SU-DHL-6 (cell line): ENCODE measurements around the gene ANKLE1.

ENCODE experiments used
- H2AFZ ChIP-seq: fragments of 200-600 bp; sonication (generic); 2 replicates; pipeline ENCODE4 v1.6.1; 2014; ENCODE audit warnings: low read depth, mild to moderate bottlenecking, moderate library complexity, mixed read lengths, antibody characterized with exemption, low read length; ENCODE audit not compliant: severe bottlenecking
- H3F3A ChIP-seq: fragments of 200-600 bp; shearing (Covaris generic); 2 replicates; pipeline ENCODE4 v1.6.0; 2016; ENCODE audit warnings: antibody characterized with exemption, mild to moderate bottlenecking; ENCODE audit not compliant: insufficient read depth
- H3K27ac ChIP-seq: fragments of 200-600 bp; sonication (generic); 2 replicates; pipeline ENCODE4 v1.5.1; 2016; ENCODE audit warnings: low read depth, mild to moderate bottlenecking, low read length, moderate library complexity, mixed read lengths
- H3K27me3 ChIP-seq: fragments of 200-600 bp; sonication (generic), shearing (Covaris generic); 2 replicates; pipeline ENCODE4 v1.6.0; 2014; ENCODE audit warnings: mild to moderate bottlenecking, low read length
- H3K36me3 ChIP-seq: fragments of 200-600 bp; sonication (generic); 2 replicates; pipeline ENCODE4 v1.6.1; 2014; ENCODE audit warnings: mild to moderate bottlenecking, low read length, mixed read lengths
- H3K4me2 ChIP-seq: fragments of 300-600, 200-600 bp; shearing (Covaris generic), sonication (generic); 2 replicates; pipeline ENCODE4 v1.6.0; 2014; ENCODE audit warnings: low read length, low read depth, mild to moderate bottlenecking; ENCODE audit not compliant: poor library complexity, severe bottlenecking
- H3K4me3 ChIP-seq: fragments of 200-600 bp; sonication (generic); 2 replicates; pipeline ENCODE4 v1.5.1; 2014; ENCODE audit warnings: antibody characterized with exemption, low read length, mild to moderate bottlenecking, mixed read lengths; ENCODE audit not compliant: insufficient read depth, poor library complexity, severe bottlenecking
- H3K79me2 ChIP-seq: fragments of 200-600 bp; sonication (generic); 2 replicates; pipeline ENCODE4 v1.6.1; 2014; ENCODE audit warnings: mild to moderate bottlenecking, low read length, moderate library complexity; ENCODE audit not compliant: insufficient read depth
- H3K9ac ChIP-seq: fragments of 200-600 bp; sonication (generic); 2 replicates; pipeline ENCODE4 v1.7.0; 2014; ENCODE audit warnings: mild to moderate bottlenecking, low read length
- H3K9me2 ChIP-seq: fragments of 200-600 bp; sonication (generic); replicated peaks from 2 replicates; pipeline ENCODE4 v1.6.1; 2014; ENCODE audit warnings: low read length; ENCODE audit not compliant: insufficient read depth
- H3K9me3 ChIP-seq: fragments of 200-600 bp; sonication (generic); 2 replicates; pipeline ENCODE4 v1.6.1; 2014; ENCODE audit warnings: low read length, mixed read lengths; ENCODE audit not compliant: insufficient read depth
- H4K20me1 ChIP-seq: fragments of 200-600 bp; sonication (generic); 2 replicates; pipeline ENCODE4 v1.6.1; 2014; ENCODE audit warnings: low read depth, mild to moderate bottlenecking, antibody characterized with exemption, low read length, moderate library complexity, mixed read lengths
- EZH2phosphoT487 ChIP-seq: fragments of 200-600 bp; sonication (generic), shearing (Covaris generic); conservative IDR thresholded peaks from 2 replicates; pipeline ENCODE4 v1.6.1; 2018; ENCODE audit warnings: mild to moderate bottlenecking, antibody characterized with exemption, low read length, moderate library complexity, mixed read lengths
- TF ChIP-seq, protein P1 (sequence below): fragments of 200-600 bp; sonication (generic); IDR thresholded peaks from one replicate; pipeline ENCODE4 v1.5.1; 2017; ENCODE audit warnings: antibody characterized with exemption, mild to moderate bottlenecking, low read length, moderate library complexity; ENCODE audit not compliant: insufficient read depth, poor library complexity, severe bottlenecking

Gene ANKLE1

GRCh38 chr19:17263712-17264640, 17.7 kb upstream of the ANKLE1 start:
- no peaks in the 10 kb centered on the region for H3K27me3 ChIP-seq
- no peak overlapping the region for H3K4me3 ChIP-seq
- no peaks in the 10 kb centered on the region for H3K9me2 ChIP-seq
- H3F3A ChIP-seq: peaks cover 13% of the 10 kb centered on the region
- H2AFZ ChIP-seq: no peak overlapping the region
- H3K4me2 ChIP-seq: no peak overlapping the region
- H3K79me2 ChIP-seq: peaks cover 12% of the 10 kb centered on the region; the same call in 1 of the 2 replicates
- H3K36me3 ChIP-seq: no peaks in the 10 kb centered on the region
- TF ChIP-seq, protein P1, sequence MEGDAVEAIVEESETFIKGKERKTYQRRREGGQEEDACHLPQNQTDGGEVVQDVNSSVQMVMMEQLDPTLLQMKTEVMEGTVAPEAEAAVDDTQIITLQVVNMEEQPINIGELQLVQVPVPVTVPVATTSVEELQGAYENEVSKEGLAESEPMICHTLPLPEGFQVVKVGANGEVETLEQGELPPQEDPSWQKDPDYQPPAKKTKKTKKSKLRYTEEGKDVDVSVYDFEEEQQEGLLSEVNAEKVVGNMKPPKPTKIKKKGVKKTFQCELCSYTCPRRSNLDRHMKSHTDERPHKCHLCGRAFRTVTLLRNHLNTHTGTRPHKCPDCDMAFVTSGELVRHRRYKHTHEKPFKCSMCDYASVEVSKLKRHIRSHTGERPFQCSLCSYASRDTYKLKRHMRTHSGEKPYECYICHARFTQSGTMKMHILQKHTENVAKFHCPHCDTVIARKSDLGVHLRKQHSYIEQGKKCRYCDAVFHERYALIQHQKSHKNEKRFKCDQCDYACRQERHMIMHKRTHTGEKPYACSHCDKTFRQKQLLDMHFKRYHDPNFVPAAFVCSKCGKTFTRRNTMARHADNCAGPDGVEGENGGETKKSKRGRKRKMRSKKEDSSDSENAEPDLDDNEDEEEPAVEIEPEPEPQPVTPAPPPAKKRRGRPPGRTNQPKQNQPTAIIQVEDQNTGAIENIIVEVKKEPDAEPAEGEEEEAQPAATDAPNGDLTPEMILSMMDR: no peak
- no peak for TF ChIP-seq EZH2phosphoT487
- no peaks in the 10 kb centered on the region for H3K9me3 ChIP-seq
- H3K9ac ChIP-seq: no peak overlapping the region
- peak overlapping the region; percentile 18; the same call in 1 of the 2 replicates for H3K27ac ChIP-seq
- no peaks in the 10 kb centered on the region for H4K20me1 ChIP-seq

GRCh38 chr19:17264641-17264979, 17.1 kb upstream of the ANKLE1 start, which contains the start of gene USHBP1:
TSS of gene USHBP1 (minus strand) at chr19:17264745. CDS start at chr19:17264299, 446 bp downstream.
- no peak for TF ChIP-seq EZH2phosphoT487
- TF ChIP-seq, protein P1: no peak
- no peak within 1 kb of the TSS for H3K4me2 ChIP-seq
- no peaks in the 10 kb centered on the region for H3K36me3 ChIP-seq
- H4K20me1 ChIP-seq: no peaks in the 10 kb centered on the region
- H3K4me3 ChIP-seq: no peak within 1 kb of the TSS
- 0 out of 2 replicates have a peak within 1 kb of the TSS, but pooled peaks have one; percentile 18 for H3K9ac ChIP-seq
- H3K9me3 ChIP-seq: no peaks in the 10 kb centered on the region
- no peaks in the 10 kb centered on the region for H3K27me3 ChIP-seq
- H3K27ac ChIP-seq: peak within 1 kb of the TSS; percentile 98; the same call in 1 of the 2 replicates
- no peaks in the 10 kb centered on the region for H3K9me2 ChIP-seq
- H2AFZ ChIP-seq: no peak within 1 kb of the TSS
- peaks cover 13% of the 10 kb centered on the region for H3F3A ChIP-seq
- H3K79me2 ChIP-seq: peaks cover 12% of the 10 kb centered on the region; the same call in 1 of the 2 replicates

DNA sequence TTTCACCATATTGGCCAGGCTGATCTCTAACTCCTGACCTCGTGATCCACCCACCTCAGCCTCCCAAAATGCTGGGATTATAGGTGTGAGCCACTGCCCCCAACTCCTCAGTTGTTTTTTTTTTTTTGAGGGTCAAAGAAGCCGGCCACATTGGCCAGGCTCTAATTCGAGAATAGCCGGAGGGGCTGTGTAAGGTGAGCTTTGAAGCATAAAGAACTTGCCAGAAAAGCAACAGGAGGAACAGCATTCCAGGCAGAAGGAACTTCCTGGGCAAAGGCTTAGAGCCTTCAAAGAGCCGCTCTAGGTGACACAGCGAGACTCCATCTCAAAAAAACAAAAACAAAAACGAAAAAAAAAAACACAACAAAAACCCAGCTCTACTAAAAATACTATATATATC, 15.7 kb upstream of the ANKLE1 start:
- H3K9me3 ChIP-seq: no peaks in the 10 kb centered on the region
- peaks cover 13% of the 10 kb centered on the region for H3F3A ChIP-seq
- H3K9ac ChIP-seq: peak overlapping the region; percentile 61
- no peaks in the 10 kb centered on the region for H4K20me1 ChIP-seq
- H3K4me3 ChIP-seq: peak overlapping the region; percentile 47
- TF ChIP-seq EZH2phosphoT487: no peak
- TF ChIP-seq, protein P1: no peak
- H3K27me3 ChIP-seq: no peaks in the 10 kb centered on the region
- no peaks in the 10 kb centered on the region for H3K36me3 ChIP-seq
- no peaks in the 10 kb centered on the region for H3K9me2 ChIP-seq
- H3K4me2 ChIP-seq: peak overlapping the region; percentile 97
- peak overlapping the region; percentile 98 for H3K27ac ChIP-seq
- H3K79me2 ChIP-seq: peaks cover 12% of the 10 kb centered on the region; the same call in 1 of the 2 replicates
- H2AFZ ChIP-seq: peak overlapping the region; percentile 29
